ENCODE measurements around the gene SIRT7. TPM values are rescaled to one million over a fixed set of nuclear protein-coding genes. Genes with fewer than 3 reads are reported as not detected.

Gene SIRT7
- total RNA-seq, 1 experiment from 2014 or later: 78.3 TPM

DNA sequence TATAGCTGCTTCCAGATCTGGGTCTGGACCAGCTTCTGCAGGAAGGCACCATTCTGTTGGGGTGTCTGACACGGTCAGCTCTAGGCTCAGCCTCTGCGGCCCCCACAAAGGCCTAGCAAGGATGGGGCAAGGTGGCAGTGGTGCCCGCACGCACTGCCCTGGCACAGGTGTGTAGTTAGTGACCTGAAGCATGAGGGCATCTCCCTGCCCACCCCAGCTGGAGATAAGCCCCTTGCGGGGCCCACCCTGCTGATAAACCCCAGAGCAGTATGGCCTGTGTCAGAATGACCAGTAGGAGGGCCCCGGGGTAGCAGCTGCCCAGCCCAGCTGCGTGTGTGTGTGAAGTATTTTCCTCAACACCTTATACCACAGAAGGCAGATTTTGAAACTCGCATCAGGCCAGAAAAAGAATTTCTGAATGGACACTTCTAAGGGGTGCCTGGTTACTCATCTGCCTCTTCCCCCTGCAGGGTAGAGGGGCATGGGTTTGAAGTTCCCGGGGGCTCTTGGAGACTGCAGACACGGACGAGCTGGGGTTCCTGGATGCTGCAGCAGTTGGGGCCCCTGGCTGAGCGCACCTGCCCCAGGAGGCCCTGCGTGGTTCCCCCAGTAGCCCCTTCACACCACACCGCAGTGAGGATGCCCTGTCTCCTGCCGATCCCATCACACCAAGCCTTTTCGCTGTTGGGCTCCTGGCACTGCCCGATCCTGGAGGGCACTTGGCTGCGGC lies 51.4 kb downstream of the SIRT7 start:
- POLR2A ChIA-PET (ENCODE audit: unreplicated experiment): interaction anchor here (0.6 kb wide), 1 partner anchor 279 kb away, joined by 10 read pairs; no protein-coding TSS in a partner anchor
- H4K20me1 ChIP-seq (ENCODE audit: insufficient read depth): peaks cover 40% of the 10 kb centered on the region
- peaks cover 44% of the 10 kb centered on the region for H3K79me2 ChIP-seq (ENCODE audit: low read depth)
- no peak overlapping the region for H3K4me2 ChIP-seq
- no peak for DNase-seq
- BruUV-seq (replicated peaks): no TSS peak
- intact Hi-C loops (cut with micrococcal nuclease; ENCODE audit: unreplicated experiment): loop anchor here (5.0 kb wide), 1 partner anchor 61 kb away; the partner anchor contains the start of gene MAFG
- H3K9me2 ChIP-seq (ENCODE audit: insufficient read depth): no peaks in the 10 kb centered on the region
- TF ChIP-seq, protein P1, sequence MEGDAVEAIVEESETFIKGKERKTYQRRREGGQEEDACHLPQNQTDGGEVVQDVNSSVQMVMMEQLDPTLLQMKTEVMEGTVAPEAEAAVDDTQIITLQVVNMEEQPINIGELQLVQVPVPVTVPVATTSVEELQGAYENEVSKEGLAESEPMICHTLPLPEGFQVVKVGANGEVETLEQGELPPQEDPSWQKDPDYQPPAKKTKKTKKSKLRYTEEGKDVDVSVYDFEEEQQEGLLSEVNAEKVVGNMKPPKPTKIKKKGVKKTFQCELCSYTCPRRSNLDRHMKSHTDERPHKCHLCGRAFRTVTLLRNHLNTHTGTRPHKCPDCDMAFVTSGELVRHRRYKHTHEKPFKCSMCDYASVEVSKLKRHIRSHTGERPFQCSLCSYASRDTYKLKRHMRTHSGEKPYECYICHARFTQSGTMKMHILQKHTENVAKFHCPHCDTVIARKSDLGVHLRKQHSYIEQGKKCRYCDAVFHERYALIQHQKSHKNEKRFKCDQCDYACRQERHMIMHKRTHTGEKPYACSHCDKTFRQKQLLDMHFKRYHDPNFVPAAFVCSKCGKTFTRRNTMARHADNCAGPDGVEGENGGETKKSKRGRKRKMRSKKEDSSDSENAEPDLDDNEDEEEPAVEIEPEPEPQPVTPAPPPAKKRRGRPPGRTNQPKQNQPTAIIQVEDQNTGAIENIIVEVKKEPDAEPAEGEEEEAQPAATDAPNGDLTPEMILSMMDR (conservative IDR thresholded peaks at IDR 0.05): no peak
- TF ChIP-seq EZH2 (IDR thresholded peaks at IDR 0.05; ENCODE audit: low read depth): no peak
- CTCF ChIA-PET: no interaction called here
- 0 out of 2 replicates have a peak, but pooled peaks cover 8% of the 10 kb centered on the region for H3K4me1 ChIP-seq (replicated peaks; ENCODE audit: insufficient read depth)
- H3K9me3 ChIP-seq (ENCODE audit: insufficient read depth, low read depth): no peaks in the 10 kb centered on the region
- H3K36me3 ChIP-seq (ENCODE audit: low read depth): peaks cover 10% of the 10 kb centered on the region; the same call in 1 of the 2 replicates
- no peak overlapping the region for H3K4me3 ChIP-seq
- no peak overlapping the region for H2AFZ ChIP-seq
- H3K27ac ChIP-seq: no peak overlapping the region
- H3K27me3 ChIP-seq (ENCODE audit: insufficient read depth, low read depth): no peaks in the 10 kb centered on the region
- peaks cover 66% of the 10 kb centered on the region for H3F3A ChIP-seq (ENCODE audit: insufficient read depth, low read depth)

DNA sequence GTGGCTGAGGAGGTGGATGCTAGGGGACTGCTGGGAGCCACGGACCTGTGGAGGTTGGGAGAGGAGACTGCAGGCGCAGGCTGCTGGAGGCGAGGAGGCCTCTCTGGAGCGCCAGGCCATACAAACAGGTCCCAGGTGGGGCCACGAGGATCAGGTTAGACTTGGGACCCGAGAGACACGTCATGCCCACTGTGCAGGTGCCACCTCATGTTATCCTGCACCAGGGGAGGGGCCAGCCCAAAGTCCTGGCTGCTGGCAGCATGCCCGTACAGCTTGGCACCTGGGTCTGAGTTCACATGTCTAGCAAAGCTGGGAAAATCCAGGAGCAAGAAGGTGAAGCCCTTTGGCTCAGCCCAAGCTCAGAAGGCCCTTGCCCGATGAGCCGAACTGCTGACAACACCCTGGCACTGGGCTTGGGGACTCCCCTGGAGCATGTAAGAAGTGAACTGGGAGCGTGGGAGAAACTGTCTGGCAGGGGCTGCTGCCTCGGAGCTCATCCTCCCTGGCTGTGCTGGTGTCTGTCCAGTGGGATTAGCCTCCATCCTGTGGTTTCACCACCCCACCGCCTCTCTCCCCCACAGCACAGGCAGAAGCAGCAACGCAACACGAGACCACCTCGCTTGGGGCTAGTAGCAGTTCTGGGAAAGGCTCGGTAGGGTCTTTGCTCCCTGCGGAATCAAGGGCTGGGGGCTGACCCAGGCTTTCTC lies 52.1 kb downstream of the SIRT7 start:
- Histone ChIP-seq H3K4me3 (no peak overlapping the region), H3K9me3 (ENCODE audit: insufficient read depth, low read depth) (no peaks in the 10 kb centered on the region), H3K27me3 (ENCODE audit: insufficient read depth, low read depth) (no peaks in the 10 kb centered on the region), H3K9me2 (ENCODE audit: insufficient read depth) (no peaks in the 10 kb centered on the region), H3K79me2 (ENCODE audit: low read depth) (peaks cover 45% of the 10 kb centered on the region), H3K36me3 (ENCODE audit: low read depth) (peaks cover 10% of the 10 kb centered on the region; the same call in 1 of the 2 replicates), H2AFZ (no peak overlapping the region), H3K27ac (no peak overlapping the region), H3K4me1 (replicated peaks; ENCODE audit: insufficient read depth) (0 out of 2 replicates have a peak, but pooled peaks cover 8% of the 10 kb centered on the region), H3K4me2 (no peak overlapping the region), H3F3A (ENCODE audit: insufficient read depth, low read depth) (peaks cover 68% of the 10 kb centered on the region), H4K20me1 (ENCODE audit: insufficient read depth) (peaks cover 40% of the 10 kb centered on the region)
- no TSS peak for BruUV-seq (replicated peaks)
- intact Hi-C loops (cut with micrococcal nuclease; ENCODE audit: unreplicated experiment): loop anchor here (5.0 kb wide), 1 partner anchor 61 kb away; the partner anchor contains the start of gene MAFG
- ChIA-PET POLR2A (ENCODE audit: unreplicated experiment) (interaction anchor here (0.6 kb wide), 1 partner anchor 280 kb away, joined by 10 read pairs; no protein-coding TSS in a partner anchor), CTCF (no interaction called here)
- peak in 1 of 2 experiments; percentile 44 for DNase-seq
- no peak for TF ChIP-seq EZH2 (IDR thresholded peaks at IDR 0.05; ENCODE audit: low read depth)
- TF ChIP-seq, protein P1 (conservative IDR thresholded peaks at IDR 0.05): no peak

DNA sequence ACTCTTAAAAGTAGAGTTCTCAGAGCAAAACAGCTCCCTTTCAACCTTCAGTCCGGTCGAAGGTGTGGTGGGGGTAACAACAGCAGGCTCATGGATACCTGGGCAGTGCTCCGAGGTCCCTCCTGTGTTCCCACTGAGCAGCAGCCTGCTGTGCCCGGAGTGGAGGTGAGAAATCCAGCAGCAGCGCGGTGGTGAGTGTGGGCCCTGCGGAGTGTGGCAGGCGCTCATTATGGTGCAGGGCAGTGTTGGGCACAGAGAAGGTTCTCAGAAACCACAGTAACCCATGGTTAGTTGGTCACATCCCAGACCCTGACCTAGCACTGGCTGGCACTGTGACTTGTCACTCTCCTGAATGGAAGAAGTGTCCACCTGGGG lies 52.6 kb downstream of the SIRT7 start:
- Histone ChIP-seq H3K27ac (no peak overlapping the region), H3F3A (ENCODE audit: insufficient read depth, low read depth) (peaks cover 66% of the 10 kb centered on the region), H3K4me3 (no peak overlapping the region), H4K20me1 (ENCODE audit: insufficient read depth) (peaks cover 38% of the 10 kb centered on the region), H3K27me3 (ENCODE audit: insufficient read depth, low read depth) (no peaks in the 10 kb centered on the region), H3K9me2 (ENCODE audit: insufficient read depth) (no peaks in the 10 kb centered on the region), H3K36me3 (ENCODE audit: low read depth) (peaks cover 10% of the 10 kb centered on the region; the same call in 1 of the 2 replicates), H3K79me2 (ENCODE audit: low read depth) (peaks cover 43% of the 10 kb centered on the region), H2AFZ (no peak overlapping the region), H3K4me1 (replicated peaks; ENCODE audit: insufficient read depth) (0 out of 2 replicates have a peak, but pooled peaks cover 8% of the 10 kb centered on the region), H3K4me2 (no peak overlapping the region), H3K9me3 (ENCODE audit: insufficient read depth, low read depth) (no peaks in the 10 kb centered on the region)
- ChIA-PET CTCF (interaction anchor here (0.7 kb wide), 1 partner anchor 27 kb away, joined by 3 read pairs; no protein-coding TSS in a partner anchor), POLR2A (ENCODE audit: unreplicated experiment) (no interaction called here)
- DNase-seq: no peak
- TF ChIP-seq EZH2 (IDR thresholded peaks at IDR 0.05; ENCODE audit: low read depth): no peak
- TF ChIP-seq, protein P1 (conservative IDR thresholded peaks at IDR 0.05): no peak
- intact Hi-C loops (cut with micrococcal nuclease; ENCODE audit: unreplicated experiment): loop anchor here (5.0 kb wide), 1 partner anchor 62 kb away; the partner anchor contains the start of gene MAFG
- no TSS peak for BruUV-seq (replicated peaks)
